Activated T-helper 1 cell treated with anti-CD3 and anti-CD28 coated beads, Interleukin-12 subunit alpha, Interleukin-12 subunit beta, Interleukin-2, Interleukin-4 antibody, amounts not matched to agents 30 ng/mL and 10 ng/mL and 1 ng/mL, durations not matched to agents 14 hours and 24 hours and 36 hours (primary cell): ENCODE data around the gene ETFA. TPM values are rescaled to one million over a fixed set of nuclear protein-coding genes. Genes with fewer than 3 reads are reported as not detected.

Experiments used
- DNase-seq: peaks from one replicate; pipeline ENCODE4 v3.0.0; 2021; ENCODE audit warnings: low spot score
- H3K27ac Mint-ChIP-seq: one replicate; pipeline ENCODE4 v1.8.0; 2021; ENCODE audit warnings: mild to moderate bottlenecking, mixed read lengths
- H3K27me3 Mint-ChIP-seq: one replicate; pipeline ENCODE4 v1.8.0; 2022; ENCODE audit warnings: mild to moderate bottlenecking, moderate library complexity, mixed read lengths; ENCODE audit not compliant: insufficient read depth
- H3K36me3 Mint-ChIP-seq: one replicate; pipeline ENCODE4 v1.8.0; 2021; ENCODE audit warnings: low read depth, mixed read lengths
- H3K4me1 Mint-ChIP-seq: one replicate; pipeline ENCODE4 v1.8.0; 2021; ENCODE audit warnings: low read depth, mixed read lengths
- H3K4me3 Mint-ChIP-seq: one replicate; pipeline ENCODE4 v1.8.0; 2021; ENCODE audit warnings: mild to moderate bottlenecking, moderate library complexity, mixed read lengths
- H3K9me3 Mint-ChIP-seq: one replicate; pipeline ENCODE4 v1.8.0; 2021; ENCODE audit warnings: mixed read lengths
- intact Hi-C: fragments of 100-400 bp; cut with micrococcal nuclease; formaldehyde crosslinking; loops from one replicate; pipeline ENCODE4 v1.15.1; 2024
- total RNA-seq: library from RNA; stranded (reverse); gene quantifications from 2 replicates; pipeline ENCODE4 v1.2.3, GENCODE V29; 2022

ETFA gene
- total RNA-seq, 1 donor from 2014 or later: 129 TPM

GRCh38 chr15:76337696-76338485 lies 26.6 kb upstream of the ETFA start:
- Mint-ChIP-seq H3K9me3 (no peaks in the 10 kb centered on the region), H3K36me3 (peaks cover 17% of the 10 kb centered on the region), H3K27ac (peak overlapping the region; percentile 81), H3K4me1 (peaks cover 66% of the 10 kb centered on the region), H3K4me3 (peak overlapping the region; percentile 92), H3K27me3 (peaks cover 61% of the 10 kb centered on the region)
- intact Hi-C loops: loop anchor here (2.0 to 10.0 kb wide), 4 partner anchors 51 to 529 kb away; no protein-coding TSS in a partner anchor
- DNase-seq: no peak

GRCh38 chr15:76337059-76337695 lies 25.9 kb upstream of the ETFA start:
- Mint-ChIP-seq H3K4me1 (peaks cover 65% of the 10 kb centered on the region), H3K36me3 (peaks cover 17% of the 10 kb centered on the region), H3K27ac (peak overlapping the region; percentile 81), H3K27me3 (peaks cover 58% of the 10 kb centered on the region), H3K9me3 (no peaks in the 10 kb centered on the region), H3K4me3 (peak overlapping the region; percentile 92)
- intact Hi-C loops: loop anchor here (2.0 to 10.0 kb wide), 4 partner anchors 50 to 530 kb away; no protein-coding TSS in a partner anchor
- DNase-seq: no peak

- intact Hi-C loops: loop anchor here (1.0 to 10.0 kb wide), 6 partner anchors 25 to 531 kb away; partner anchors contain the start of gene ETFA
- peaks cover 58% of the 10 kb centered on the region for H3K4me1 Mint-ChIP-seq
- peak within 1 kb of the TSS; percentile 92 for H3K4me3 Mint-ChIP-seq
- H3K9me3 Mint-ChIP-seq: no peaks in the 10 kb centered on the region
- H3K27ac Mint-ChIP-seq: peak within 1 kb of the TSS; percentile 85
- peaks cover 51% of the 10 kb centered on the region for H3K27me3 Mint-ChIP-seq
- peak; percentile 79 for DNase-seq
- peaks cover 17% of the 10 kb centered on the region for H3K36me3 Mint-ChIP-seq
Measured at GRCh38 chr15:76336254-76337058, 25.2 kb upstream of the ETFA start, which contains the start of gene ISL2. TSS of gene ISL2 (plus strand) at chr15:76336773. CDS start at chr15:76336884, 111 bp downstream.

- peaks cover 53% of the 10 kb centered on the region for H3K4me1 Mint-ChIP-seq
- no peak for DNase-seq
- H3K4me3 Mint-ChIP-seq: peak overlapping the region; percentile 92
- peaks cover 17% of the 10 kb centered on the region for H3K36me3 Mint-ChIP-seq
- peaks cover 50% of the 10 kb centered on the region for H3K27me3 Mint-ChIP-seq
- no peaks in the 10 kb centered on the region for H3K9me3 Mint-ChIP-seq
- peak overlapping the region; percentile 85 for H3K27ac Mint-ChIP-seq
- intact Hi-C loops: loop anchor here (1.0 to 10.0 kb wide), 6 partner anchors 24 to 532 kb away; partner anchors contain the start of gene ETFA
Measured at GRCh38 chr15:76335307-76336253, 24.3 kb upstream of the ETFA start.

- Mint-ChIP-seq H3K36me3 (peaks cover 14% of the 10 kb centered on the region), H3K9me3 (no peaks in the 10 kb centered on the region), H3K27ac (peak overlapping the region; percentile 85), H3K4me3 (peak overlapping the region; percentile 92), H3K4me1 (peaks cover 44% of the 10 kb centered on the region), H3K27me3 (peaks cover 49% of the 10 kb centered on the region)
- no peak for DNase-seq
- intact Hi-C loops: loop anchor here (5.0 to 10.0 kb wide), 3 partner anchors 320 to 733 kb away; no protein-coding TSS in a partner anchor
Measured at GRCh38 chr15:76334438-76335306, 23.4 kb upstream of the ETFA start.

GRCh38 chr15:76333720-76334437 lies 22.6 kb upstream of the ETFA start:
- H3K4me3 Mint-ChIP-seq: peak overlapping the region; percentile 43
- intact Hi-C loops: loop anchor here (5.0 to 10.0 kb wide), 2 partner anchors 321 to 733 kb away; no protein-coding TSS in a partner anchor
- no peak overlapping the region for H3K27ac Mint-ChIP-seq
- H3K27me3 Mint-ChIP-seq: peaks cover 51% of the 10 kb centered on the region
- peaks cover 38% of the 10 kb centered on the region for H3K4me1 Mint-ChIP-seq
- peaks cover 14% of the 10 kb centered on the region for H3K36me3 Mint-ChIP-seq
- DNase-seq: no peak
- H3K9me3 Mint-ChIP-seq: no peaks in the 10 kb centered on the region

- Mint-ChIP-seq H3K27me3 (peaks cover 49% of the 10 kb centered on the region), H3K36me3 (peaks cover 9% of the 10 kb centered on the region), H3K4me1 (peaks cover 32% of the 10 kb centered on the region), H3K27ac (no peak overlapping the region), H3K4me3 (no peak overlapping the region), H3K9me3 (no peaks in the 10 kb centered on the region)
- intact Hi-C loops: loop anchor here (5.0 to 10.0 kb wide), 2 partner anchors 321 to 734 kb away; no protein-coding TSS in a partner anchor
- DNase-seq: no peak
Measured at GRCh38 chr15:76333309-76333708, 22.0 kb upstream of the ETFA start.

GRCh38 chr15:76332796-76333195 lies 21.5 kb upstream of the ETFA start:
- no peaks in the 10 kb centered on the region for H3K9me3 Mint-ChIP-seq
- H3K4me3 Mint-ChIP-seq: no peak overlapping the region
- intact Hi-C loops: loop anchor here (5.0 to 10.0 kb wide), 2 partner anchors 322 to 735 kb away; no protein-coding TSS in a partner anchor
- no peak for DNase-seq
- H3K27ac Mint-ChIP-seq: no peak overlapping the region
- H3K36me3 Mint-ChIP-seq: peaks cover 9% of the 10 kb centered on the region
- peaks cover 31% of the 10 kb centered on the region for H3K4me1 Mint-ChIP-seq
- peaks cover 53% of the 10 kb centered on the region for H3K27me3 Mint-ChIP-seq

GRCh38 chr15:76330080-76330680 lies 18.9 kb upstream of the ETFA start:
- Mint-ChIP-seq H3K36me3 (no peaks in the 10 kb centered on the region), H3K4me3 (no peak overlapping the region), H3K27me3 (peaks cover 51% of the 10 kb centered on the region), H3K9me3 (no peaks in the 10 kb centered on the region), H3K4me1 (peaks cover 8% of the 10 kb centered on the region), H3K27ac (no peak overlapping the region)
- no peak for DNase-seq
- intact Hi-C loops: loop anchor here (5.0 to 10.0 kb wide), 2 partner anchors 325 to 737 kb away; no protein-coding TSS in a partner anchor

GRCh38 chr15:76328958-76329357 lies 17.7 kb upstream of the ETFA start:
- no peak for DNase-seq
- H3K27me3 Mint-ChIP-seq: peaks cover 45% of the 10 kb centered on the region
- peaks cover 1% of the 10 kb centered on the region for H3K4me1 Mint-ChIP-seq
- H3K36me3 Mint-ChIP-seq: no peaks in the 10 kb centered on the region
- intact Hi-C loops: no loop called here
- H3K4me3 Mint-ChIP-seq: no peak overlapping the region
- no peak overlapping the region for H3K27ac Mint-ChIP-seq
- H3K9me3 Mint-ChIP-seq: no peaks in the 10 kb centered on the region
